ENCODE results near the gene CCDC137. TPM values are rescaled to one million over a fixed set of nuclear protein-coding genes. Genes with fewer than 3 reads are reported as not detected.

The CCDC137 gene
- total and polyA plus RNA-seq, 2 experiments from 2014 or later, result 11.7 to 22.8 TPM

- Histone ChIP-seq H3F3A (ENCODE audit: insufficient read depth) (peaks cover 5% of the 10 kb centered on the region; the same call in 1 of the 2 replicates), H3K9me3 (ENCODE audit: low read depth) (no peaks in the 10 kb centered on the region), H3K9me2 (ENCODE audit: insufficient read depth) (no peaks in the 10 kb centered on the region), H3K79me2 (ENCODE audit: insufficient read depth) (peaks cover 96% of the 10 kb centered on the region), H3K36me3 (ENCODE audit: low read depth) (peaks cover 18% of the 10 kb centered on the region; the same call in 1 of the 2 replicates), H3K27ac (no peak overlapping the region), H3K4me3 (no peak overlapping the region), H3K4me2 (ENCODE audit: unreplicated experiment) (no peak overlapping the region), H3K9ac (no peak overlapping the region), H3K4me1 (ENCODE audit: insufficient read depth) (no peaks in the 10 kb centered on the region), H3K27me3 (replicated peaks; ENCODE audit: insufficient read depth) (no peaks in the 10 kb centered on the region), H4K20me1 (ENCODE audit: insufficient read depth) (no peaks in the 10 kb centered on the region), H2AFZ (no peak overlapping the region)
- no peak for TF ChIP-seq EZH2phosphoT487 (IDR thresholded peaks at IDR 0.05; ENCODE audit: insufficient read depth, low read depth)
- TF ChIP-seq EZH2 (IDR thresholded peaks at IDR 0.05; ENCODE audit: insufficient read depth, poor library complexity, severe bottlenecking), result no peak
- in situ Hi-C loops (cut with MboI), result no loop called here
- WGBS, 2 experiments (ENCODE audit: low coverage in 1 of 2, low lambda C conversion rate in 2 of 2, missing lambda C conversion rate in 2 of 2), result 87% methylated on average over 6 of the region's 6 CpGs
- DNase-seq, result no peak
Measured at GRCh38 chr17:81695211-81695610, 28.7 kb downstream of the CCDC137 start.

DNA sequence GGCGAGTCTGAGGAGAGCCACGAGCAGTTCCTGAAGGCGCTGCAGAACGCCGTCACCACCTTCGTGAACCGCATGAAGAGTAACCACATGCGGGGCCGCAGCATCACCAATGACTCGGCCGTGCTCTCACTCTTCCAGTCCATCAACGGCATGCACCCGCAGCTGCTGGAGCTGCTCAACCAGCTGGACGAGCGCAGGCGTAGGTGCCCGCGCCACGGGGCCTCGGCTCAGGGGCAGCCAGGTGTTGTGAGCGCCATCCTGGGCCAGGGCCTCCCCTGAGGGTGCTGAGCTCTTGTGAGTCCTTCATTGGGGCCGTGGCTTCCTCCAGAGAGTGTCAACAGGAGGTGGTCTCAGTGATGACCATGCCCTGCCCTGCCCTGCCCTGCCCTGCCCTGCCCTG, 29.3 kb downstream of the CCDC137 start:
- no peaks in the 10 kb centered on the region for H3K9me3 ChIP-seq (ENCODE audit: low read depth)
- H3F3A ChIP-seq (ENCODE audit: insufficient read depth), result peaks cover 5% of the 10 kb centered on the region; the same call in 1 of the 2 replicates
- no peak overlapping the region for H3K4me3 ChIP-seq
- DNase-seq, result no peak
- WGBS, 2 experiments (ENCODE audit: low coverage in 1 of 2, low lambda C conversion rate in 2 of 2, missing lambda C conversion rate in 2 of 2), result 95% methylated on average over 17 to 22 of the region's 22 CpGs
- no peak overlapping the region for H3K4me2 ChIP-seq (ENCODE audit: unreplicated experiment)
- H3K36me3 ChIP-seq (ENCODE audit: low read depth), result peaks cover 18% of the 10 kb centered on the region; the same call in 1 of the 2 replicates
- no peaks in the 10 kb centered on the region for H3K9me2 ChIP-seq (ENCODE audit: insufficient read depth)
- TF ChIP-seq EZH2phosphoT487 (IDR thresholded peaks at IDR 0.05; ENCODE audit: insufficient read depth, low read depth), result no peak
- no peak for TF ChIP-seq EZH2 (IDR thresholded peaks at IDR 0.05; ENCODE audit: insufficient read depth, poor library complexity, severe bottlenecking)
- no peak overlapping the region for H2AFZ ChIP-seq
- H3K27ac ChIP-seq, result no peak overlapping the region
- H4K20me1 ChIP-seq (ENCODE audit: insufficient read depth), result no peaks in the 10 kb centered on the region
- peaks cover 95% of the 10 kb centered on the region for H3K79me2 ChIP-seq (ENCODE audit: insufficient read depth)
- H3K9ac ChIP-seq, result no peak overlapping the region
- in situ Hi-C loops (cut with MboI), result no loop called here
- no peaks in the 10 kb centered on the region for H3K4me1 ChIP-seq (ENCODE audit: insufficient read depth)
- H3K27me3 ChIP-seq (replicated peaks; ENCODE audit: insufficient read depth), result no peaks in the 10 kb centered on the region

DNA sequence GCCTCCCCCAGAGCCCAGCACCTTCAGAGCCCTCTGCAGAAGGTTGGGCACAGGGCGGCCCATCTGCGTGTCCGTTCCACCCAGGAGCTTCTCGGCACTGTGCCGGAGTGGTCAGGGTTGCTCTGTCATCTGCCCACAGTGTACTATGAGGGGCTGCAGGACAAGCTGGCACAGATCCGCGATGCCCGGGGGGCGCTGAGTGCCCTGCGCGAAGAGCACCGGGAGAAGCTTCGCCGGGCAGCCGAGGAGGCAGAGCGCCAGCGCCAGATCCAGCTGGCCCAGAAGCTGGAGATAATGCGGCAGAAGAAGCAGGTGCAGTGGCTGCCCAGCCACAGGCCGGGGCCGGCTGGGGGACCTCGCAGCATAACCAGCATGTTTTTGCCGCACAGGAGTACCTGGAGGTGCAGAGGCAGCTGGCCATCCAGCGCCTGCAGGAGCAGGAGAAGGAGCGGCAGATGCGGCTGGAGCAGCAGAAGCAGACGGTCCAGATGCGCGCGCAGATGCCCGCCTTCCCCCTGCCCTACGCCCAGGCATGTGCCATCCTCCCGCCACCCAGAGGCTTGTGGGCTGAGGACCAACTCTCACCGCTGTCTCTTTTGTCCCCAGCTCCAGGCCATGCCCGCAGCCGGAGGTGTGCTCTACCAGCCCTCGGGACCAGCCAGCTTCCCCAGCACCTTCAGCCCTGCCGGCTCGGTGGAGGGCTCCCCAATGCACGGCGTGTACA, 29.8 kb downstream of the CCDC137 start:
- in situ Hi-C loops (cut with MboI), result no loop called here
- H3K9me3 ChIP-seq (ENCODE audit: low read depth), result no peaks in the 10 kb centered on the region
- H3K9ac ChIP-seq, result no peak overlapping the region
- H3K79me2 ChIP-seq (ENCODE audit: insufficient read depth), result peaks cover 95% of the 10 kb centered on the region
- H2AFZ ChIP-seq, result no peak overlapping the region
- H3K36me3 ChIP-seq (ENCODE audit: low read depth), result peaks cover 17% of the 10 kb centered on the region; the same call in 1 of the 2 replicates
- H3F3A ChIP-seq (ENCODE audit: insufficient read depth), result peaks cover 5% of the 10 kb centered on the region; the same call in 1 of the 2 replicates
- no peak for DNase-seq
- H3K27ac ChIP-seq, result no peak overlapping the region
- no peaks in the 10 kb centered on the region for H3K4me1 ChIP-seq (ENCODE audit: insufficient read depth)
- TF ChIP-seq EZH2phosphoT487 (IDR thresholded peaks at IDR 0.05; ENCODE audit: insufficient read depth, low read depth) (no peak), EZH2 (IDR thresholded peaks at IDR 0.05; ENCODE audit: insufficient read depth, poor library complexity, severe bottlenecking) (no peak)
- H3K27me3 ChIP-seq (replicated peaks; ENCODE audit: insufficient read depth), result no peaks in the 10 kb centered on the region
- H3K4me2 ChIP-seq (ENCODE audit: unreplicated experiment), result no peak overlapping the region
- H4K20me1 ChIP-seq (ENCODE audit: insufficient read depth), result no peaks in the 10 kb centered on the region
- H3K9me2 ChIP-seq (ENCODE audit: insufficient read depth), result no peaks in the 10 kb centered on the region
- WGBS, 2 experiments (ENCODE audit: low coverage in 1 of 2, low lambda C conversion rate in 2 of 2, missing lambda C conversion rate in 2 of 2), result 93 to 95% methylated on average over 39 to 40 of the region's 40 CpGs
- no peak overlapping the region for H3K4me3 ChIP-seq

GRCh38 chr17:81697261-81698044, 30.9 kb downstream of the CCDC137 start:
- H3K79me2 ChIP-seq (ENCODE audit: insufficient read depth), result peaks cover 94% of the 10 kb centered on the region
- H3K9ac ChIP-seq, result no peak overlapping the region
- H3K36me3 ChIP-seq (ENCODE audit: low read depth), result peaks cover 7% of the 10 kb centered on the region; the same call in 1 of the 2 replicates
- H4K20me1 ChIP-seq (ENCODE audit: insufficient read depth), result no peaks in the 10 kb centered on the region
- H3K4me3 ChIP-seq, result no peak overlapping the region
- TF ChIP-seq EZH2 (IDR thresholded peaks at IDR 0.05; ENCODE audit: insufficient read depth, poor library complexity, severe bottlenecking) (no peak), EZH2phosphoT487 (IDR thresholded peaks at IDR 0.05; ENCODE audit: insufficient read depth, low read depth) (no peak)
- in situ Hi-C loops (cut with MboI), result no loop called here
- peaks cover 8% of the 10 kb centered on the region; the same call in 1 of the 2 replicates for H3K4me1 ChIP-seq (ENCODE audit: insufficient read depth)
- no peaks in the 10 kb centered on the region for H3K9me2 ChIP-seq (ENCODE audit: insufficient read depth)
- H3K27me3 ChIP-seq (replicated peaks; ENCODE audit: insufficient read depth), result no peaks in the 10 kb centered on the region
- H3F3A ChIP-seq (ENCODE audit: insufficient read depth), result peaks cover 9% of the 10 kb centered on the region; the same call in 1 of the 2 replicates
- no peak overlapping the region for H3K4me2 ChIP-seq (ENCODE audit: unreplicated experiment)
- DNase-seq, result no peak
- WGBS, 2 experiments (ENCODE audit: low coverage in 1 of 2, low lambda C conversion rate in 2 of 2, missing lambda C conversion rate in 2 of 2), result 83 to 87% methylated on average over 25 of the region's 25 CpGs
- no peak overlapping the region for H3K27ac ChIP-seq
- no peak overlapping the region for H2AFZ ChIP-seq
- no peaks in the 10 kb centered on the region for H3K9me3 ChIP-seq (ENCODE audit: low read depth)
